Upper lobe of left lung (tissue), 4 donors: ENCODE measurements around the gene SUFU.

Source experiments
- CTCF ChIP-seq, 6 experiments: fragments of 450-650 bp in 4 of 6; fragments of 200-600 bp in 2 of 6; sonication (generic) in 2 of 6; IDR thresholded peaks; one replicate each; pipeline ENCODE4 v1.5.1; 2016 to 2019; ENCODE audit warnings: antibody characterized with exemption in 6 of 6
- POLR2AphosphoS5 ChIP-seq, 2 donors: sonication (generic); formaldehyde crosslinking; IDR thresholded peaks; one replicate each; pipeline ENCODE4 v1.5.1; 2017; ENCODE audit warnings: antibody characterized with exemption in 2 of 2

DNA sequence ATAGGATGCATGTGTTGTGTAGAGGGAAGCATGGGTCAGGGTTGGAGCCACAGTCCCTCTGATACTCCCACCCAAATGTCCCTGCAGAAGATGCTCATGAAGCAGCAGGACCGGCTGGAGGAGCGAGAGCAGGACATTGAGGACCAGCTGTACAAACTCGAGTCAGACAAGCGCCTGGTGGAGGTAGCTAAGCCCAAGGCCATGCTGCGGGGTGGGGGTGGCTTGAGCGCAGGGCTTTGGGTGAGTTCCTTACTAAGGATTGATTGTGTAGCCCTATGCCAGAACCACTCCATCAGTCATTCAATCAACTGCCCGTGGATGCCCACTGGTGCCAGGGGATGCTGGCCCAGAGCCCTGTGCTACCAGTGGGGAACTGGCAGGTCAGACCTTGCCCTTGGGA is 150.8 kb downstream of the SUFU start:
- TF ChIP-seq POLR2AphosphoS5 (IDR thresholded peaks at IDR 0.05) (no peak), CTCF (IDR thresholded peaks at IDR 0.05) (no peak)
